ENCODE measurements around the gene DQX1. TPM values are rescaled to one million over a fixed set of nuclear protein-coding genes. Genes with fewer than 3 reads are reported as not detected.

DQX1 gene
- total and polyA plus RNA-seq, 9 of the 15 experiments (the other 6 are each of a cell fraction or from before 2014, with no cell fraction given) = 0.04 to 0.38 (median 0.18) TPM; not detected in 1

GRCh38 chr2:74515271-74515980 is 10.6 kb downstream of the DQX1 start:
- Histone ChIP-seq H3K4me3 (no peak overlapping the region), H3K9me1 (ENCODE audit: control insufficient read depth, insufficient read depth, low read length) (no peaks in the 10 kb centered on the region), H3K9ac (ENCODE audit: insufficient read depth in 1 of 2, low read depth in 2 of 2, low read length in 2 of 2) (no peak overlapping the region), H4K20me1 (replicated peaks; ENCODE audit: control insufficient read depth, insufficient read depth, low read length) (no peaks in the 10 kb centered on the region), H3K9me3 (replicated peaks; ENCODE audit: control insufficient read depth, insufficient read depth, low read depth, low read length) (no peaks in the 10 kb centered on the region), H3K27me3 (ENCODE audit: control insufficient read depth in 2 of 2, insufficient read depth in 2 of 2, low read length in 2 of 2) (no peaks in the 10 kb centered on the region), H3K27ac (ENCODE audit: extremely low read depth, low read depth, low read length) (no peak overlapping the region), H3K36me3 (ENCODE audit: control insufficient read depth, insufficient read depth, low read length) (no peaks in the 10 kb centered on the region), H2AFZ (ENCODE audit: low read depth, low read length) (no peak overlapping the region), H3K4me1 (replicated peaks in 1 of 2; ENCODE audit: control insufficient read depth in 2 of 2, insufficient read depth in 2 of 2, low read length in 2 of 2) (peaks cover 0 to 19% of the 10 kb centered on the region in 2 experiments; a peak in 3 of 5 replicates), H3K4me2 (ENCODE audit: insufficient read depth, low read length) (no peak overlapping the region), H3K79me2 (ENCODE audit: control insufficient read depth, insufficient read depth, low read length) (no peaks in the 10 kb centered on the region)
- DNase-seq (ENCODE audit: extremely low read depth in 1 of 4, low spot score in 3 of 4) (no peak), FAIRE-seq (no peak), ATAC-seq (no peak)
- TF ChIP-seq ILK (tag; IDR thresholded peaks at IDR 0.05; ENCODE audit: borderline replicate concordance, low read depth) = no peak
- TF ChIP-seq PCBP1 (IDR thresholded peaks at IDR 0.05; ENCODE audit: low read depth, low read length, poor library complexity, severe bottlenecking) = peak; percentile 9
- peak; percentile 22; the same call in 1 of the 2 replicates for TF ChIP-seq ZBTB33 (CRISPR knock-in tag; IDR thresholded peaks at IDR 0.05)
- 94% methylated on average over 25 of the region's 60 CpGs for WGBS (ENCODE audit: insufficient coverage, low coverage, missing lambda C conversion rate)
- in situ Hi-C loops (cut with MboI) = no loop called here
- POLR2A ChIA-PET = interaction anchor here (0.5 kb wide), 1 partner anchor 49 kb away, joined by 3 read pairs; no protein-coding TSS in a partner anchor
- CTCF ChIA-PET (ENCODE audit: low intra/inter-chr PET ratio) = no interaction called here
- intact Hi-C loops (cut with micrococcal nuclease) = no loop called here
- no TSS peak for BruUV-seq (replicated peaks)

All from K562 (cell line).